GM18867 (cell line): ENCODE measurements around the gene DTNB.
"Not testable (repeated sequence)": the region's sequence is repeated elsewhere in the genome, so short reads cannot be mapped to it uniquely, and the experiment has no call there.

Experiments used
- ATAC-seq: cut with Tn5 transposase; IDR thresholded peaks from one replicate; pipeline ENCODE4 v1.9.1; 2021; ENCODE audit warnings: mild to moderate bottlenecking, moderate library complexity; ENCODE audit not compliant: unreplicated experiment

Gene DTNB

DNA sequence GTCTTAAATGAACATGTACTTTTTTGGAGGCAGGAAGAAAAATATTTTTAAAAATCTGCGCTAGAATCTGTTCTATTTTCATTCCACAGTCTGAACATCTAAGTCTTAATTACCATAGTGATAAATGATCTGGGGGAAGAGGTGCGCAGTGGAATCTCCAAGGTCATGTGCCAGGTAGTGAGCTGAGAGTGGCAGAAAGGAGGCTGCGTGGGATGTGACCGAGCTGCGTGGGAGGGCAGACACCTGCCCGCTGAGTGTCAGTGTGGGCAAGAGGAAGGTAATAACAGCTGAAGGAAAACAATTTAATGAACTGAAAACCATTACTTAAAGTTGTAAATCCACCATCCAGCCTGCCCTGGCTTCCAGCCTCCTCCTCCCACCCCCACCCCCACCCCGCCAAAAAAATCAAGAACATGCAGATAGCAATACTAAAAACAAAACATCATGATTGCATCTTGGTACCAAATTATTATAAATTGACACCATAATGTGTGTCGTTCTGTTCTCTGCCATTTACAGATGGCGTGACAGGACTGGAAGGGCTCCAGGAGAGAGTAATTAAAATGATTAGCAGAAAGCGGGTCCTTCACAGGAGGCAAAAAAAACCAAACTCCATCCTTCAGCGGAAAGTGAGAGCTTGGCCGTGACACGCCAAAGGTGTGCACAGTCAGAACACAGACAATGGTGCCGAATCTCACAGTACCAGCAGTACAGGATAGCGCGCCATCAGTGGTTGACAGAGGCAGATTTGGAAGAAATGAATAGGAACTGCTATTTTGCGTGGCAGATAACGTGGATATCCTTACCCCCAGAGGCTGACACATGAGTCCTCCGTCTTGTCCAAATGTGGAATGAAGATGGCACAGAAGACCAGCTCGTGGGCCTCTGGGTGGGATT lies 11.4 kb upstream of the DTNB start:
- no peak for ATAC-seq

- ATAC-seq: no peak
These were observed 8.7 kb upstream of the DTNB start for GRCh38 chr2:25682082-25682481.

- ATAC-seq: no peak
These were observed 4.5 kb upstream of the DTNB start for GRCh38 chr2:25677877-25678276.

DNA sequence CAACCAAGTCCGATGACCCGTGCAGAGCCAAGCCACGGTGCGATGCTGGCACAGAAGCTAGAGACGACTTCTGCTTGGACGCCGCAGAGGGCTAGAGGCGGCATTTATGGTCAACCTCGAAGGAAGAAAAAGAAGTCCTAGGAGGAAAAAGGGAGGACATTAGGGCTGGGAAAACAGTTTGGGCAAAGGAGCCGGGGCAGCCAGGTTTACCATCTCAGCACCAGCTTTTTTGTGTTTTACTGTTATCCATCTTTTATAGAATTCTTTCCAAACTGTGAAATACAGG lies 643 bp upstream of the DTNB start:
- no peak for ATAC-seq

- ATAC-seq: peak; percentile 72
These were observed 680 bp downstream of the DTNB start for GRCh38 chr2:25672494-25673299.

DNA sequence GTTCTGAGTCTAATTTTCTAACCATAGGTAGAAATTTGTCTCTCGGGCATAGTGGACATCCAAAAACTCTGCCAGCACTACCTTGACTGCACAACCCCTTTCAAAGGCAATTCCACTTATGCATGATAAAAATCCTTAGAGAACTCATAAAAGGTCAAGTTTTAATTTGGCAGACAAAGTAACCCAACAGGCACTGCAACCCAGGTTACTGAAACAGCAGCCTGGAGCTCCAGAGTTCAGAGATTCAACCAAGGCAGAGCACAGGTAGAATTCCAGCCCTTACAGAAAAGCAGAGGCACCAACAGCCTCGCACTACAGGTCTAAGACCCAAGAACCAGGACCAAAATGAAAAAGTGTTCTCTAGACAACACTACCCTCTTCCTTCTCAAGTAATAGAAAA lies 1.8 kb downstream of the DTNB start:
- no peak for ATAC-seq

DNA sequence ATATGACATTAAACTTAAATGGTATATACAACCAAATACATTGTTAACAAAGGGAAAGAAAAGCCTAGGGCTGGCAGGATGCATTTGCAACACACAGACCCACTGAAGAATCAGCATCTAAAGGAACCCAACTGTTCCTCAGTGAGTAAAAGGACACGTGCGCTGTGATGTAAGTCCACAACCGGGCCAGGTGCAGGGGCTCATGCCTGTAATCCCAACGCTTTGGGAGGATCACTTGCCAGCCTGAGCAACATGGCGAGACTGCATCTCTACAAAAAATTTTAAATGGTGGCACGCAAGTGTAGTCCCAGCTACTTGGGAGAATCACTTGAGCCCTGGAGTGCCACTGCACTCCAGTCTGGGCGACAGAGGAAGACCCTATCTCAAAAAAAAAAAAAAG lies 3.9 kb downstream of the DTNB start:
- no peak for ATAC-seq

- no peak for ATAC-seq
These were observed 7.2 kb downstream of the DTNB start for GRCh38 chr2:25666218-25666617.

- ATAC-seq: not testable (repeated sequence)
These were observed 7.9 kb downstream of the DTNB start for GRCh38 chr2:25665429-25665828.

DNA sequence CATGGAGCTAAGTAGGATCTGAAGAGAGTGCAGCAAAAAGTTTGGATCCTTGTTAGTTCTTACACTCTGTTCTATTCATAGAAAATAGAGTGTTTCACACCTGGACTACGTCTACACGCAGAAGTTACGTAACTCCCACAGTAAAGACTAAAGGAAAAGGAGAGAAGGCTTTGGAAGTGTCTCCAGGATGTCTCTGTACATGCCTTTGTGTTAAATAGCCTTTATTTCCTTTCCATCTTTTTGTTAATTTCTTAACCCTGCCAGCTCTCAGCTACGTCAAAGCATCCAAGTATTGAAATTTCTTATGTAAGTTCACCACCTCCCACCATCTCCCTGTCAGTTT lies 8.4 kb downstream of the DTNB start:
- ATAC-seq: no peak

- ATAC-seq: no peak
These were observed 9.0 kb downstream of the DTNB start for GRCh38 chr2:25664183-25664964.

DNA sequence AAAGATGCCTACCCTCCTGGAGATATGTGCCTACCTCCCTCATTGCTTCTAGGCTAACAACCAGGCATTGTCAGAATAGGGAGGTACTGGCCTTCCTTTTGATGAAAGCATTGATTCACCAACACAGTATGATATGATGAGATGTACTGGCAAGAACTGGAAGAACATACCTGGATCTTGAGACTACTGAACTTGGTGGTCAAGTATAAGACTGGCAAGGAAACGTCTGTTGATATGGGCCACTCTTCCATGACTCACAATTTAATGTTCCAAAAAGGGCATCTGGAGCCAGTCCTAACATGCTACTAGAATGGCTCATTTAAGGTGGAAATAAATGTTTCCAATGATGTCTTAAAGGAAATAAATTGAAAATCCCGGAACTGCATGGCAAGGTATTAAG lies 18.1 kb downstream of the DTNB start:
- ATAC-seq: no peak

DNA sequence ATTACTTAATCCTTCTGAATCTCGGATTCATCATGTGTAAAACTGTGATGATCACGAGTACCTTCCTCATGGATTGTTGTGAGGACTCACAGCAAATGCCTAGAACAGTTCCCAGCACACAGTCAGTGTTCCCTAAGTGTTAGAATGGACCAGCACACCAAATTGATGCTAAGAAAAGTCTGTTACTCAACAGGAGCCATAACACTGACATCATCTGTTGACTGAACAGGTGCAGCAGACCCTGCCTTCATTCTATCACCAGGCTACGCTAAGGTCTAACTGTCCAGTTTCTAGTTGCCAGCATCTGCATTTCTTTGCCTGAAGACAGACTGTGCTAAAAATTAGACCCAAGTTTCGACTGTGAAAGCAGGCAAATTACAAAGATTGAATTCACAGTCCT lies 18.6 kb downstream of the DTNB start:
- ATAC-seq: no peak

DNA sequence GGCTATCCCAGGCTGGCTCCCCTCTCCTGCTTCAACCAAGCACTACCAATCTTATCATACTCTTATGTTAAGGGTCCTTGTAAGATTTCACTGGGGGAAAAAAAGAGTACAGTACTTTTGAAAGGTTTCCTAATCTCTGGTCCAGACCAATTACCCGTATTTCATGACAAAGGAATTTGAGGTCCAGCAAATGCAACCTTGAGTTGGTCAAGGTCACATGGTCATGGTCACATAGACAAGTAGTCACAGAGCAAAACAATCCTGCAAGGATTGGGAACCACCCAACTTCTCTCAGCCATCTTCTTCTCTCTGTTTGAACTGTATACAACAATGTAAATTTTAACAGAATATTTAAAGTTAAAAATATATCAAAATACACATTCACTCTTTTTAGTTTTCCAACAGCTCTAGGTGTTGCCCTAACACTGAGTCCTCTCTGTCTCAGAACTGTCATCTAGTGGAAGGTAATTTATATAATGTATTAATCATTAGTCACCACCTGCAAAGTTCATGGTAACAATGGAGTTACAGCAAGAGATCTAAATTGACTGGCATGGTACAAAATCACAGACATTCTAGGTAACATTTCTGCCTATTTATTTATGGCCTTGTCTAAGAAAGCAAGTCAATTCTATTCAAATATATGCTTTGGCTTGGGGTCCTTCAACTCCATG lies 21.5 kb downstream of the DTNB start:
- ATAC-seq: no peak

GRCh38 chr2:25651066-25651465 lies 22.3 kb downstream of the DTNB start:
- no peak for ATAC-seq

DNA sequence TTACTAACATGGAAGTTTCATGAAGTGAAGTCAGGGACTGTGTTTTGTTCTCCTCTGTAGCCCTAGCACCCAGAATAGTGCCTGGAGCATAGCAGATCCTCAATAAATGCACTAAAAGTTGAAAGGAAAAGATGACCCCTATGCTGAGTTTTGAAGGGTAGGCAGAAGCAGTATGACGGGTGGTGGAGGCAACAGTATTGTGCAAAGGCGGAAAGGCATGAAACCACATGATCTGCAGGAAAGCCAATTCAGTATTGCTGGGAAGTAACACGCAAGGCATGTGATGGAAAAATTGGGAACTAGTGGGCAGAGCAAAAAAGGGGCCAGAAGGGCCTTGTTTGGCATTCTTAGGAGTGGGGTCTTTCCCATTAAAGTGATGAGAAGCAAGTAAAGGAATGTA lies 23.1 kb downstream of the DTNB start:
- ATAC-seq: no peak

GRCh38 chr2:25649786-25650185 lies 23.6 kb downstream of the DTNB start:
- no peak for ATAC-seq

- ATAC-seq: no peak
These were observed 31.1 kb downstream of the DTNB start for GRCh38 chr2:25642298-25642697.

GRCh38 chr2:25639696-25640095 lies 33.7 kb downstream of the DTNB start:
- no peak for ATAC-seq

DNA sequence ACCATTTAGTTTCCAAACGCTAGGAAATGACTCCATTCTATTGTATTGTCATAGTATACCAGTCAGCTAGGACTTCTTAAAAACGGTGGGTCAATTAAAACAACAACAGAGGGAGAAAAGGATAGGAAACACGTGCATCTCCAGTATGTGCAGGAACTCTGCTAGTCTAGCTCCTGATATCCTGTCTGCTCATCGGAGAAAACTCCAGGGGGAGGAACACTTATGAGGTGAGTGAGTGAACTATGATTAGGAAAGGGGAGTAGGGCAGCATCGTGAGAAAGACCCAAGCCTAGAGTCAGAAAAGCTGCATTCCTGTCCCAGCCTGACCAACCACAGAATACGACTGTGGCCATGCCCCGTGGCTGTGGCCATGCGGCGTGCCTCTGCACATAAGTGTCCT lies 34.2 kb downstream of the DTNB start:
- ATAC-seq: no peak

- ATAC-seq: no peak
These were observed 37.6 kb downstream of the DTNB start for GRCh38 chr2:25635797-25636196.
